C4-2B (cell line): Measurements from ENCODE around the gene B3GNT5.

Source experiments
- CTCF ChIP-seq: fragments of 450-650 bp; conservative IDR thresholded peaks from 2 replicates; pipeline ENCODE4 v1.5.1; 2017; ENCODE audit warnings: mild to moderate bottlenecking
- ZFX ChIP-seq: fragments of 450-650 bp; IDR thresholded peaks from 2 replicates; pipeline ENCODE4 v1.6.1; 2017

- no peak for TF ChIP-seq CTCF
- TF ChIP-seq ZFX = no peak
Observed at GRCh38 chr3:183275937-183276336, 22.9 kb downstream of the B3GNT5 start.
